ENCODE results near the gene CD81.
A peak's percentile ranks its signal among the peaks of the same experiment; 100 is the strongest.

CD81 gene

GRCh38 chr11:2404735-2405196, 27.7 kb downstream of the CD81 start:
- no peak for DNase-seq (ENCODE audit: low read depth, low spot score)

- DNase-seq (ENCODE audit: low read depth, low spot score) = no peak
Measured at GRCh38 chr11:2406451-2406850, 29.3 kb downstream of the CD81 start.

- no peak for DNase-seq (ENCODE audit: low read depth, low spot score)
Measured at GRCh38 chr11:2406878-2407410, 29.8 kb downstream of the CD81 start.

- DNase-seq (ENCODE audit: low read depth, low spot score) = no peak
Measured at GRCh38 chr11:2408671-2409070, 31.6 kb downstream of the CD81 start.

- no peak for DNase-seq (ENCODE audit: low read depth, low spot score)
Measured at GRCh38 chr11:2409126-2409525, 32.0 kb downstream of the CD81 start.

GRCh38 chr11:2409611-2410468, 32.7 kb downstream of the CD81 start:
- DNase-seq (ENCODE audit: low read depth, low spot score) = no peak

- DNase-seq (ENCODE audit: low read depth, low spot score) = no peak
Measured at GRCh38 chr11:2410616-2411015, 33.5 kb downstream of the CD81 start.

GRCh38 chr11:2411446-2412305, 34.6 kb downstream of the CD81 start:
- no peak for DNase-seq (ENCODE audit: low read depth, low spot score)

GRCh38 chr11:2412323-2412722, 35.2 kb downstream of the CD81 start:
- no peak for DNase-seq (ENCODE audit: low read depth, low spot score)

- no peak for DNase-seq (ENCODE audit: low read depth, low spot score)
Measured at GRCh38 chr11:2413742-2414579, 36.9 kb downstream of the CD81 start.

GRCh38 chr11:2414616-2415015, 37.5 kb downstream of the CD81 start:
- no peak for DNase-seq (ENCODE audit: low read depth, low spot score)

- no peak for DNase-seq (ENCODE audit: low read depth, low spot score)
Measured at GRCh38 chr11:2415171-2415570, 38.1 kb downstream of the CD81 start.

GRCh38 chr11:2415601-2416380, 38.7 kb downstream of the CD81 start:
- no peak for DNase-seq (ENCODE audit: low read depth, low spot score)

- DNase-seq (ENCODE audit: low read depth, low spot score) = no peak
Measured at GRCh38 chr11:2416765-2417164, 39.7 kb downstream of the CD81 start.

- DNase-seq (ENCODE audit: low read depth, low spot score) = no peak
Measured at GRCh38 chr11:2417856-2418692, 41.0 kb downstream of the CD81 start.

GRCh38 chr11:2418693-2419360, 41.7 kb downstream of the CD81 start:
- no peak for DNase-seq (ENCODE audit: low read depth, low spot score)

GRCh38 chr11:2419638-2420501, 42.8 kb downstream of the CD81 start:
- DNase-seq (ENCODE audit: low read depth, low spot score) = peak; percentile 50

Measured in brain pericyte (primary cell).